Endothelial cell of umbilical vein (primary cell): ENCODE data around the gene SSR4. TPM values are rescaled to one million over a fixed set of nuclear protein-coding genes. Genes with fewer than 3 reads are reported as not detected.

Experiments used
- BruUV-seq: library from RNA; stranded (reverse); fragments of 400-500 nt; replicated peaks from 2 replicates; lab custom pipeline; 2021; lab: Mats Ljungman, UMichigan
- CTCF ChIA-PET: fragments of 300-600, 350-600 bp; sonication (Branson Sonifier 250); formaldehyde crosslinking; loops from one replicate; lab custom pipeline; 2021; ENCODE audit warnings: antibody characterized with exemption, inconsistent platforms; lab: Charles Lee
- POLR2A ChIA-PET: fragments of 300-600, 350-600 bp; sonication (Branson Sonifier 250); formaldehyde crosslinking; loops from one replicate; lab custom pipeline; 2021; ENCODE audit warnings: antibody characterized with exemption, inconsistent platforms; lab: Charles Lee
- DNase-seq: peaks from one replicate; pipeline ENCODE4 v3.0.0-alpha.2; 2011; ENCODE audit warnings: low read depth, low spot score
- FAIRE-seq: peaks from 2 replicates; lab custom pipeline; 2011; peaks lifted over from hg19 to GRCh38; lab: Jason Lieb, UNC
- H2AFZ ChIP-seq: 2 replicates; pipeline ENCODE4 v1.6.0; 2012; ENCODE audit warnings: low read depth, low read length, control low read depth, inconsistent platforms
- H3K27ac ChIP-seq: 2 replicates; pipeline ENCODE4 v1.5.1; 2011; ENCODE audit warnings: low read depth, mild to moderate bottlenecking, control low read depth, low read length, moderate library complexity; ENCODE audit not compliant: insufficient read depth
- H3K27me3 ChIP-seq, 2 experiments: 2 replicates each; pipeline versions ENCODE4 v1.6.0 to v1.6.1; 2011; ENCODE audit warnings: low read length in 2 of 2, mixed read lengths in 1 of 2; ENCODE audit not compliant: control insufficient read depth in 2 of 2, insufficient read depth in 2 of 2
- H3K36me3 ChIP-seq, 2 experiments: 2 replicates in 1 of 2; 3 replicates in 1 of 2; pipeline ENCODE4 v1.5.1; 2011; ENCODE audit warnings: low read length in 2 of 2, mild to moderate bottlenecking in 1 of 2, moderate library complexity in 1 of 2; ENCODE audit not compliant: control insufficient read depth in 2 of 2, insufficient read depth in 2 of 2; ENCODE audit errors: extremely low read depth in 1 of 2
- H3K4me1 ChIP-seq: 3 replicates; pipeline ENCODE4 v1.5.1; 2011; ENCODE audit warnings: mild to moderate bottlenecking, low read length; ENCODE audit not compliant: control insufficient read depth, insufficient read depth; ENCODE audit errors: extremely low read depth
- H3K4me2 ChIP-seq: 2 replicates; pipeline ENCODE4 v1.6.1; 2011; ENCODE audit warnings: low read length, control low read depth, mixed read lengths; ENCODE audit not compliant: insufficient read depth
- H3K4me3 ChIP-seq, 3 experiments: fragments of 200-600 bp in 1 of 3; sonication (generic), shearing (Covaris generic) in 1 of 3; replicated peaks in 1 of 3; 2 replicates each; pipeline ENCODE4 v1.5.1; 2011 to 2016; ENCODE audit warnings: control low read depth in 3 of 3, low read length in 3 of 3, mild to moderate bottlenecking in 2 of 3, inconsistent platforms in 1 of 3, low read depth in 1 of 3, moderate library complexity in 1 of 3; ENCODE audit not compliant: insufficient read depth in 1 of 3
- H3K79me2 ChIP-seq: 2 replicates; pipeline ENCODE4 v1.6.0; 2012; ENCODE audit warnings: low read length, inconsistent platforms; ENCODE audit not compliant: control insufficient read depth, insufficient read depth
- H3K9ac ChIP-seq: replicated peaks from 2 replicates; pipeline ENCODE3; 2011; ENCODE audit warnings: low read length, control low read depth; ENCODE audit not compliant: insufficient read depth; ENCODE audit errors: extremely low read depth
- H3K9me1 ChIP-seq: replicated peaks from 3 replicates; pipeline ENCODE4 v1.6.0; 2011; ENCODE audit warnings: mild to moderate bottlenecking, low read length; ENCODE audit not compliant: control insufficient read depth, insufficient read depth; ENCODE audit errors: extremely low read depth
- H3K9me3 ChIP-seq: replicated peaks from 2 replicates; pipeline ENCODE4 v1.5.1; 2012; ENCODE audit warnings: low read length, inconsistent platforms; ENCODE audit not compliant: control insufficient read depth, insufficient read depth
- H4K20me1 ChIP-seq: replicated peaks from 2 replicates; pipeline ENCODE3; 2011; ENCODE audit warnings: mild to moderate bottlenecking, low read length; ENCODE audit not compliant: control insufficient read depth, insufficient read depth; ENCODE audit errors: extremely low read depth
- FOS ChIP-seq: IDR thresholded peaks from 2 replicates; pipeline ENCODE4 v1.6.1; 2011; ENCODE audit warnings: mild to moderate bottlenecking, low read length, moderate library complexity, borderline replicate concordance; ENCODE audit not compliant: insufficient read depth
- GATA2 ChIP-seq: IDR thresholded peaks from 2 replicates; pipeline ENCODE4 v1.7.0; 2011; ENCODE audit warnings: low read depth, mild to moderate bottlenecking, moderate library complexity, mixed read lengths, low read length; ENCODE audit not compliant: insufficient read length, insufficient read depth
- JUN ChIP-seq: IDR thresholded peaks from 2 replicates; pipeline ENCODE4 v1.6.1; 2011; ENCODE audit warnings: borderline replicate concordance, low read depth; ENCODE audit not compliant: insufficient read length, insufficient read depth
- MYC ChIP-seq: IDR thresholded peaks from one replicate; pipeline ENCODE4 v1.6.1; 2011; ENCODE audit warnings: mild to moderate bottlenecking, low read depth, low read length
- POLR2A ChIP-seq: IDR thresholded peaks from 2 replicates; pipeline ENCODE4 v1.6.1; 2012; ENCODE audit warnings: low read depth, mild to moderate bottlenecking, control low read depth, low read length
- POLR2AphosphoS5 ChIP-seq: IDR thresholded peaks from 2 replicates; pipeline ENCODE4 v1.6.1; 2012; ENCODE audit warnings: low read depth, mild to moderate bottlenecking, control low read depth, low read length, moderate library complexity; ENCODE audit not compliant: insufficient read depth
- dilution Hi-C: fragments of 300-500 bp; cut with MboI; formaldehyde crosslinking; loops from one replicate; pipeline ENCODE4 v1.15.0; 2019; ENCODE audit warnings: low sequenced_read_pairs; ENCODE audit not compliant: extremely low pct_ligation_motif_present
- intact Hi-C: fragments of 100-400 bp; cut with micrococcal nuclease; formaldehyde crosslinking; loops from one replicate; pipeline ENCODE4 v1.10.0; 2022
- polyA plus RNA-seq, 4 experiments: library from polyadenylated mRNA; depleted of rRNA in 3 of 4; stranded (reverse) in 3 of 4; unstranded in 1 of 4; fragments of >200 nt; gene quantifications; 2 replicates each; pipeline versions ENCODE4 v1.2.1 to v1.2.3, GENCODE V29; 2011 to 2012; ENCODE audit warnings: missing spikeins in 1 of 4
- total RNA-seq: library from RNA; stranded (reverse); gene quantifications from 2 replicates; pipeline ENCODE4 v1.2.3, GENCODE V29; 2021

SSR4 gene
- total and polyA plus RNA-seq, 2 donors (not counting 3 experiments of a cell fraction or from before 2014, with no cell fraction given), result 235 to 732 TPM

- intact Hi-C loops (loop anchor here (1.0 to 10.0 kb wide), 3 partner anchors 29 to 279 kb away; partner anchors contain the start of genes IDH3G and SSR4), dilution Hi-C loops (no loop called here)
- Histone ChIP-seq H3K4me1 (peaks cover 20% of the 10 kb centered on the region), H3K9ac (peak overlapping the region; percentile 42), H3K9me1 (no peaks in the 10 kb centered on the region), H3K9me3 (no peaks in the 10 kb centered on the region), H3K4me3 (peak overlapping the region in 1 of 3 experiments; percentile 11), H3K79me2 (no peaks in the 10 kb centered on the region), H3K36me3 (peaks cover 0 to 1% of the 10 kb centered on the region in 2 experiments), H3K4me2 (peak overlapping the region; percentile 55), H2AFZ (peak overlapping the region; percentile 31), H3K27ac (peak overlapping the region; percentile 75), H4K20me1 (no peaks in the 10 kb centered on the region), H3K27me3 (no peaks in the 10 kb centered on the region)
- POLR2A ChIA-PET, result interaction anchor here (0.8 kb wide), 1 partner anchor 161 kb away, joined by 3 read pairs; the partner anchor contains the start of gene ARHGAP4
- no TSS peak for BruUV-seq
- TF ChIP-seq POLR2AphosphoS5, result peak; percentile 52
- no peak for TF ChIP-seq JUN
- TF ChIP-seq POLR2A, result no peak
- no peak for TF ChIP-seq MYC
- no peak for TF ChIP-seq GATA2
- no peak for TF ChIP-seq FOS
- FAIRE-seq (peak; percentile 88), DNase-seq (peak; percentile 52)
- CTCF ChIA-PET, result interaction anchor here (0.8 to 4.6 kb wide), 3 partner anchors 14 to 184 kb away, joined by 3 to 68 read pairs (median 20); no protein-coding TSS in a partner anchor
Measured at GRCh38 chrX:153765138-153766079, 29.1 kb upstream of the SSR4 start.
